GM19035 (cell line): ENCODE data around the gene CABLES1.

Experiments used
- ATAC-seq: cut with Tn5 transposase; IDR thresholded peaks from one replicate; pipeline ENCODE4 v1.9.1; 2021; ENCODE audit not compliant: unreplicated experiment

The CABLES1 gene

DNA sequence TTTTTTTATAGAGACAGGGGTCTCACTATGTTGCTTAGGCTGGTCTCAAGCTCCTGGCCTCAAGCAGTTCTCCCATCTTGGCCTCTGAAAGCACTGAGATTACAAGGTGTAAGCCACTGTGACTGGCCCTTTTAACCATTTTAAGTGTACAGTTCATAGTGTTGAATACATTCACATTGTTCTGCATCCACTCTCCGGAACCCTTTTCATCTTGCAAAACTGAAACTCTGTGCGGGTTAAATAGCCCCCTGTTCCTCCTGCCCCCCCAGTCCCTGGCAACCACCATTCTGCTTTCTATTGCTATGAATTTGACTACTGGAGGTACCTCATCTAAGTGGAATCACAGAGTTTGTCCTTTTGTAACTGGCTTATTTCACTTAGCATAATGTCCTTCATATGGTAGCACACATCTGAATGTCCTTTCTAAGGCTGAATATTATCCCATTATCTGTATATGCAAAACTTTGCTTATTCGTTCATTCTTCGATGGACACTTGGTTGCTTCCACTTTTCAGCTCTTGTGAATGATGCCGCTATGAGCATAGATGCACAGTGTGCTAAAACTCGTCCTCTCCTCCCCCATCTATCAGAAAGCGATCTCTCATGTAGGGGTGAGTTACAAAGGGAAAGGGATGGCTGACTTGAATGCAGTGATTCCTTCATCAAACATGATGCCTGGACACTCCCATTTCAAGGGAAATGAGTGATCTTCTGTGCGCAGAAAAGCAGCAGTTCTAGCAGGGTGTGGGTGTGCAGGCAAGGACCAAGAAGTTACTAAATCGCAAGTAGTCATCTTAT is 30.2 kb downstream of the CABLES1 start:
- ATAC-seq = no peak

GRCh38 chr18:23166891-23167541 is 31.7 kb downstream of the CABLES1 start:
- no peak for ATAC-seq

DNA sequence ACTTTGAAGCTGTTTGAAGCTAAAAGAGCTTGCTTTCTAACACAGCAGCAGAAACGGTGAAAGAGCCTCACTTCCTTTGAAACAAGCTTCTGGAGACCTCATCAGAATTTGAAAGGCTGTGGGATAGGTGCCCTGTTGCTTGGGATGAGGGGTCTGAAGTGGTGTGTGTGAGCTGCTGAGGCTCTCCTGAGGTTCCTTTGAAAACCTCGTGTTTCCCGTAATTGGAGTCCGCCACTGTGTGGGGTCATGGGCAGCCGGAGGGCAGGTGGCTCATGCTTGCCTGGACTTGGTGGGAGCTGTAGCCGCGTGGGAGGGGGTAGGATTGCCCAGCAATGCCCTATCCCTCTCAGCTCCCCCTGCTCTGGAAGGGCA is 34.4 kb downstream of the CABLES1 start:
- ATAC-seq = no peak

GRCh38 chr18:23170137-23170536 is 34.9 kb downstream of the CABLES1 start:
- ATAC-seq = no peak

DNA sequence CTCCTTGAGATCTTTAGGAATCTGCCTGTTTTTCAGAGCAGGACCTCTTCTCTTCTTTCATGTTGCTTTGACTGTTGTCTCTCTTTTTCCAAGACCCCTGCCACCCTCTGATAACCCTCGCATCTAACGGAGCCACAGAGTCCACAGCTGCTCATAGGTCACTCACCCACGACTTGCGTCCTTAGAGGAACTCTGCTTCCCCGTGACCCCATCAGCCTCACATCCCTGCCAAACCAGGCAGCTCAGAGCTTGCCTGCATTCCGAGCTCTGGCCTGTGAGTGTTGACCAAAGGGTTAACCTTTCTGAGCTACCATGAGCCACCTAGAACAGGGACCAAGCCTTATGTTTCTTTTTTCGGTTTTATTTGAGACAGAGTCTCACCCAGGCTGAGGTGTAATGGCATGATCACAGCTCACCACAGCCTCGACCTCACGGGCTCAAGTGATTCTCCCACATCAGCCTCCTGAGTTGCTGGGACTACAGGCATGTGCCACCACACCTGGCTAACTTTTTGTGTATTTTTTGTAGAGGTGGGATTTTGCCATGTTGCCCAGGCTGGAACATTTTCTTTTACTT is 36.4 kb downstream of the CABLES1 start:
- ATAC-seq = no peak

- no peak for ATAC-seq
Observed at GRCh38 chr18:23172591-23173380, 37.5 kb downstream of the CABLES1 start.

- ATAC-seq = no peak
Observed at GRCh38 chr18:23173912-23174311, 38.6 kb downstream of the CABLES1 start.

- ATAC-seq = no peak
Observed at GRCh38 chr18:23176701-23177432, 41.6 kb downstream of the CABLES1 start.

DNA sequence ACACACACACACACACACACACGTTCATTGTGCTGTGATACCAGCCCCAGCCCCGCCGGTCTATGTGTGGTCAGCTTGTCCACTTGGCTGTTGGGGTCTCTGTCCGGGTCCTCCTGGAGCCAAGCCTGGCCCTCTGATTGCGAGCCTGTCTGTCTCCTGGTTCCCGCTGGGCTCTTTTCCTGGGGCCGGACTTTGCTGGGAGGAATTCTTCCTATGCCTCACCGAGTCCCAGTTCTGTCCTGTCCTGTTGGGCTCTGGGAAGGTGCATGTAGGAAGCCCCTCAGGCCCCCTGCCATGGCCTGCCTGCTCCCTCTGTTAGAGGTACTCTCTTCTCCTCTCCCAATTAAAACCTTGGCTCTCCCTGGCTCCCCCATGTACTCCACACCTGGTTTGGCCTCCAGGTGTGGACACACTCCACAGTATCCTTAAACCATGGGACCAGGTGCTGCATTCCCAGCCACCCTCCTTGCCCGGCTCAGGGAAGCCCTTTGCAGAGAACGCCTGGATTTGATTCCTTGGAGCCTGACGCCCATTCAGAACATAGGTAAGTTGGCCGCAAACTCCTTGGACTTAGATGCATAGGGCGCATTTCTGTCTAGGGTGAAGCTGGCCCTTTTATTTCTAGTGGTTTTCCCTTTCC is 42.3 kb downstream of the CABLES1 start:
- no peak for ATAC-seq

DNA sequence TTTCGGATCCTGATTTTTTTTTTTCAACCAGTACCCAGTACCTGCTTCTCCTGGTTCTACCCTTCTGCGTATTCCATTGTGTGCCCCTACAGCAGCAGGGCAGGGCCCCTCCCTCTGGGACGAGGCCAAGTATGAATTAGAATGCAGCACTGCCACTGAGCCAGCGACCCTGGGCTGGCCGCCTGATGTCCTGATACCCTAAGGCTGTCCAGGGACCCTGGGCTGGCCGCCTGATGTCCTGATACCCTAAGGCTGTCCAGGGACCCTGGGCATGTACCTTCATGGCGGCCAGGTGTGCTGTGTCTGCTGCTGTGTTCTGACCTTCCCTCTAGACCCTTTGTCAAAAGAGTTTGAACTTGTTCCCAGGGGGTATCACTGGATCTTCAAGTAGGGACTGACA is 42.9 kb downstream of the CABLES1 start:
- no peak for ATAC-seq

- no peak for ATAC-seq
Observed at GRCh38 chr18:23178661-23179081, 43.4 kb downstream of the CABLES1 start.

DNA sequence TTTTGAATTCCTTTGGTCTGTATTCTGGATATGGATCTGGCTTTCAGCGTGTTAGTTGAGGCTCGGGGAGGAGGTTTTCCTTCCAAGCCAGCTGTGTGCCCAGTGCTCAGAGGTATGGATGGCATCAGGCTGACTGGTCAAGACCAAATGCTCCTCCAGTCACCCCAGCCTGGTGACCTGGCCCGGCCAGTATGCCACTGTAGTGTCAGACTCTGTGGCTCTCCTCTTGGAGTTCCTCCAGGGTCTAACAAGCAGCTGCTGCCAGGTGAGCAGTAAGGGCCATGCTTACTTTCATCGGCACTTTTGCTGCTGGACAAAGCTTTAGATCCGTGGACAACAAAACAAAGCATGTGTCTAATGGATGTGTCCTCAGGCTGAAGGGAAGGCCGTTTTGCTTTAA is 44.1 kb downstream of the CABLES1 start:
- no peak for ATAC-seq

DNA sequence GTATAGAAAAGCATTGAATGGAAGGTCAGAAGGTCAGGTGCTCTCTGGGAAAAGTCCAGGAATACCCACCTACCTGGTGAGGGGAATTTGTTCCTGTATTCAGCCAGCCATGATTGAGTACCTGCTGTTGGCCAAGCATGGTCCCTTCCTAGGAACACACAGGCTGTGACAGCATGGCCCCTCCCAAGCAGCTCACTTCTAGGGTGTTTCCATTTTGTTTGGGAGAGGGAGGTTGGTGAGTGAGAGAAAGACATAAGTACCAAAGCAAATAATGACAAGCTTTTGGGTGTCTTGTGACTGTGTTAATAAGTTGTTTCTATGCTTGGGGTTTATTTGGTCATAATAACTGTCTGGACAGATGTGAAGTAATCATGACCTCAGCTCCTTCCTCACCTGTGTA is 46.3 kb downstream of the CABLES1 start:
- no peak for ATAC-seq

- ATAC-seq = no peak
Observed at GRCh38 chr18:23182606-23183005, 47.3 kb downstream of the CABLES1 start.

DNA sequence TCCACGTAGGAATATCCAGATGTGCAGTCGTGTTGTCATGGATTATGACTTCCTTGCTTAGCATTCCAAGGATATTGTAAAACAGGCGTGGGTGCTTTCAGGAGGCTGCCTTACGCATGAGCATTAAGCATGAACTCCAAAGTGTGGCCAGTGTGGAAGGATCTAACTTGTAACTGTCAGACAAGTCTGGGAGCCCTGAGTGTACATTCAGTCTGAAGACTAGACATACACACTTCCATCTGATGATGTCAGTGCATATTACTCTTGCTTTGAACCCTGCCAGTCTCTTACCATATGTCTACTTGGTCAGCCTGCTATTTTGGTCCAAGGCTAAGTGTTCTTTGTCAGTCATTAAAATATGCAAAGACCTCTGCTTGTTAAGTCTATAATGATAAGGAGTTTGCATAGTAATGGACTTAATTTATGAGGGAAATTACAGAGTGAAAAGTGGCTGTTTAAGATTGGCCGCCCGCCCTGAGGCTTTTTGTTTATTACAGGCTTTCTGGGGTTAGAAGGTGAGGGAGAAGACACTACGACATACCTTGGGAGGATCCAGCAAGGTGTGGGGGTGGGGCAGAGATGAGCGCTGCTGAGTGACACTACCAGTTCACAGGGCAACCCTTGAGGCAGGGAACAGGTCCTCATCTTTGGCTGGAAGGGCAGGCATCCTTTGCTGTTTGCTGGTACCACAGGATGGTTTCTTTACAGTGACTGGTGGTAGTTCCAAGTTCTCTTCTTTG is 48.3 kb downstream of the CABLES1 start:
- ATAC-seq = no peak

- no peak for ATAC-seq
Observed at GRCh38 chr18:23186781-23187180, 51.5 kb downstream of the CABLES1 start.

DNA sequence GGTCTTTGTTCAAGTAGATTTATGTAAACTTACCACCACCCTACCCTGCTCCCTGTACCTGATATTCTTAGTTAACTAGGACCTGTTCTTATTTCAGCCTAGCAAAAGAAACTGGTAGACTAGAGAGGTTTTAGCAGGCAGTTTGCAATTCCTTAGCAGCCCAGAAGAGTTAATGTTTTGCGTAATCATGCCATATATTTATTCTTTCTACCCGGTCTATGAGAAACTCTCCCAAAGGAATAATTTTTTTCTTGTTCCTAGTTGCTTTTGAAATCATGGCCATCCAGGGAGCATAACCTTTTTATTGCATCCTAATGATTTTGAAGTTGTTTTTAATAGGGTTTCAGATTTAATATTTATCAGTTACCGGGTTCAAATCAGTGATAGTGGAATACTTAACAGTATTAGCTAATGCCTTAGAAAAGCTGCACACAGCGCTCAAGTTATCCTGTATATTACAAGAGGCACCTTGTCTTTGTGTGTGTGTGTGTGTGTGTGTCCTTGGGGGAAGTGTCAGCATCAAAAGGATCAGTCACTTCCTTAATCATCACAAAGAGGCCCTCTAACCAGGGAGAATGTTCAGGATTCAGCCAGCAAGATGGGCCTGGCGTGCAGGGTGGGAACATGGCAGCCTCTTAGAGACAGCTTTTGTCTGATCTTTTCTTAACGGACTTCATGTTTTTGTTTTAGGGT is 52.9 kb downstream of the CABLES1 start:
- ATAC-seq = no peak

GRCh38 chr18:23189099-23189498 is 53.8 kb downstream of the CABLES1 start:
- no peak for ATAC-seq
